PC-3 (cell line): ENCODE data around the gene TXNL4A. TPM values are rescaled to one million over a fixed set of nuclear protein-coding genes. Genes with fewer than 3 reads are reported as not detected.

Source experiments
- ATAC-seq: fragments of 200-7000 bp; cut with Tn5 transposase; 2 replicates; pipeline ENCODE4 v1.9.1; 2020; ENCODE audit warnings: mild to moderate bottlenecking, moderate library complexity
- BruUV-seq: library from RNA; stranded (reverse); fragments of 400-500 nt; replicated peaks from 2 replicates; lab custom pipeline; 2021; lab: Mats Ljungman, UMichigan
- CTCF ChIA-PET: fragments of 300-600 bp; sonication (Branson Sonifier 250); formaldehyde crosslinking; loops from one replicate; lab custom pipeline; 2022; ENCODE audit warnings: antibody characterized with exemption; lab: Charles Lee
- POLR2A ChIA-PET: fragments of 300-600 bp; sonication (Branson Sonifier 250); formaldehyde crosslinking; loops from one replicate; lab custom pipeline; 2022; ENCODE audit warnings: antibody characterized with exemption; ENCODE audit not compliant: unreplicated experiment; lab: Charles Lee
- DNase-seq: peaks from one replicate; pipeline ENCODE4 v3.0.0-alpha.2; 2015
- H2AFZ ChIP-seq: fragments of 300-600 bp; sonication (generic); 2 replicates; pipeline ENCODE4 v1.6.0; 2016; ENCODE audit warnings: antibody characterized with exemption, low read length
- H3F3A ChIP-seq: fragments of 300-600 bp; sonication (generic); one replicate; pipeline ENCODE4 v1.6.0; 2017; ENCODE audit warnings: antibody characterized with exemption, low read length, control low read depth, mild to moderate bottlenecking; ENCODE audit not compliant: unreplicated experiment
- H3K27ac ChIP-seq: fragments of 300-600 bp; sonication (generic); 2 replicates; pipeline ENCODE4 v1.5.1; 2016; ENCODE audit warnings: mild to moderate bottlenecking, low read length
- H3K27me3 ChIP-seq: fragments of 300-600 bp; sonication (generic); 2 replicates; pipeline ENCODE4 v1.6.1; 2016; ENCODE audit warnings: low read length, mixed read lengths
- H3K36me3 ChIP-seq: fragments of 300-600 bp; sonication (generic); 2 replicates; pipeline ENCODE4 v1.6.1; 2016; ENCODE audit warnings: low read depth, mixed run types, low read length, mixed read lengths
- H3K4me1 ChIP-seq: fragments of 300-600 bp; sonication (generic); 2 replicates; pipeline ENCODE4 v1.5.1; 2016; ENCODE audit warnings: low read length; ENCODE audit not compliant: insufficient read depth
- H3K4me2 ChIP-seq: fragments of 300-600 bp; sonication (generic); 2 replicates; pipeline ENCODE4 v1.6.0; 2016; ENCODE audit warnings: low read length
- H3K4me3 ChIP-seq: fragments of 300-600 bp; sonication (generic); 2 replicates; pipeline ENCODE4 v1.5.1; 2016; ENCODE audit warnings: mild to moderate bottlenecking, low read length, mixed read lengths
- H3K79me2 ChIP-seq: fragments of 300-600 bp; sonication (generic); 2 replicates; pipeline ENCODE4 v1.6.1; 2017; ENCODE audit warnings: low read length, mixed read lengths
- H3K9ac ChIP-seq: fragments of 300-600 bp; sonication (generic); 2 replicates; pipeline ENCODE4 v1.6.0; 2016; ENCODE audit warnings: mild to moderate bottlenecking, low read length
- H3K9me2 ChIP-seq: fragments of 300-600 bp; sonication (generic); replicated peaks from 2 replicates; pipeline ENCODE4 v1.6.1; 2016; ENCODE audit warnings: mixed run types, low read length, mixed read lengths
- H3K9me3 ChIP-seq: fragments of 300-600 bp; sonication (generic); 2 replicates; pipeline ENCODE4 v1.6.1; 2016; ENCODE audit warnings: low read length, mixed read lengths
- H4K20me1 ChIP-seq: fragments of 300-600 bp; sonication (generic); 2 replicates; pipeline ENCODE4 v1.6.1; 2016; ENCODE audit warnings: low read length, mixed read lengths
- CTCF ChIP-seq: fragments of 300-600 bp; sonication (generic); conservative IDR thresholded peaks from 2 replicates; pipeline ENCODE4 v1.5.1; 2017; ENCODE audit warnings: antibody characterized with exemption, low read depth, mild to moderate bottlenecking, low read length
- EZH2 ChIP-seq: fragments of 300-600 bp; sonication (generic); IDR thresholded peaks from one replicate; pipeline ENCODE4 v1.6.1; 2017; ENCODE audit warnings: antibody characterized with exemption, mild to moderate bottlenecking, low read length; ENCODE audit not compliant: unreplicated experiment
- EZH2phosphoT487 ChIP-seq: fragments of 300-600 bp; sonication (generic); IDR thresholded peaks from 2 replicates; pipeline ENCODE4 v1.6.1; 2018; ENCODE audit warnings: mild to moderate bottlenecking, antibody characterized with exemption, low read length, borderline replicate concordance
- intact Hi-C: fragments of 100-400 bp; cut with micrococcal nuclease; formaldehyde crosslinking; loops from 2 replicates; pipeline ENCODE4 v1.9.0; 2023
- total RNA-seq: library from RNA; depleted of rRNA; stranded (reverse); fragments of >200 nt; gene quantifications from 2 replicates; pipeline ENCODE4 v1.2.3, GENCODE V29; 2014

Gene TXNL4A
- total RNA-seq, 1 experiment from 2014 or later, result 159 TPM

GRCh38 chr18:79942786-79943607 is 45.4 kb downstream of the TXNL4A start:
- no peak overlapping the region for H3K4me2 ChIP-seq
- H3K27me3 ChIP-seq, result no peaks in the 10 kb centered on the region
- BruUV-seq, result no TSS peak
- H3F3A ChIP-seq, result no peaks in the 10 kb centered on the region
- POLR2A ChIA-PET, result no interaction called here
- intact Hi-C loops, result no loop called here
- peaks cover 6% of the 10 kb centered on the region; the same call in 1 of the 2 replicates for H3K4me1 ChIP-seq
- 0 out of 2 replicates have a peak, but pooled peaks cover 4% of the 10 kb centered on the region for H4K20me1 ChIP-seq
- no peak for ATAC-seq
- no peaks in the 10 kb centered on the region for H3K9me2 ChIP-seq
- no peaks in the 10 kb centered on the region; the same call in 1 of the 2 replicates for H3K36me3 ChIP-seq
- no peak for DNase-seq
- no peak overlapping the region for H3K9ac ChIP-seq
- H3K79me2 ChIP-seq, result peaks cover 73% of the 10 kb centered on the region
- TF ChIP-seq CTCF (no peak), EZH2 (no peak)
- no peak overlapping the region for H3K27ac ChIP-seq
- no peak overlapping the region for H3K4me3 ChIP-seq
- CTCF ChIA-PET, result no interaction called here
- H2AFZ ChIP-seq, result no peak overlapping the region
- no peaks in the 10 kb centered on the region for H3K9me3 ChIP-seq

GRCh38 chr18:79942211-79942610 is 46.2 kb downstream of the TXNL4A start:
- Histone ChIP-seq H3K4me2 (no peak overlapping the region), H3K4me1 (peaks cover 5% of the 10 kb centered on the region; the same call in 1 of the 2 replicates), H3K36me3 (no peaks in the 10 kb centered on the region; the same call in 1 of the 2 replicates), H3K27ac (no peak overlapping the region), H3K4me3 (no peak overlapping the region), H2AFZ (no peak overlapping the region), H3K9me2 (no peaks in the 10 kb centered on the region), H4K20me1 (0 out of 2 replicates have a peak, but pooled peaks cover 4% of the 10 kb centered on the region), H3K9ac (no peak overlapping the region), H3K9me3 (no peaks in the 10 kb centered on the region), H3K79me2 (peaks cover 76% of the 10 kb centered on the region), H3K27me3 (no peaks in the 10 kb centered on the region), H3F3A (no peaks in the 10 kb centered on the region)
- TF ChIP-seq EZH2phosphoT487 (no peak), EZH2 (no peak)
- no TSS peak for BruUV-seq
- ChIA-PET POLR2A (no interaction called here), CTCF (interaction anchor here (0.6 kb wide), 1 partner anchor 92 kb away, joined by 3 read pairs; no protein-coding TSS in a partner anchor)
- ATAC-seq (no peak), DNase-seq (no peak)
- intact Hi-C loops, result no loop called here

GRCh38 chr18:79941473-79942119 is 46.8 kb downstream of the TXNL4A start:
- POLR2A ChIA-PET, result no interaction called here
- Histone ChIP-seq H4K20me1 (0 out of 2 replicates have a peak, but pooled peaks cover 4% of the 10 kb centered on the region), H2AFZ (no peak overlapping the region), H3K27me3 (no peaks in the 10 kb centered on the region), H3K4me2 (no peak overlapping the region), H3F3A (no peaks in the 10 kb centered on the region), H3K9me2 (no peaks in the 10 kb centered on the region), H3K79me2 (peaks cover 76% of the 10 kb centered on the region), H3K4me3 (no peak overlapping the region), H3K4me1 (no peaks in the 10 kb centered on the region), H3K9ac (no peak overlapping the region), H3K9me3 (no peaks in the 10 kb centered on the region), H3K27ac (no peak overlapping the region), H3K36me3 (no peaks in the 10 kb centered on the region; the same call in 1 of the 2 replicates)
- BruUV-seq, result no TSS peak
- intact Hi-C loops, result no loop called here
- DNase-seq (no peak), ATAC-seq (no peak)
- CTCF ChIA-PET, result interaction anchor here (0.6 kb wide), 1 partner anchor 92 kb away, joined by 3 read pairs; no protein-coding TSS in a partner anchor
- TF ChIP-seq EZH2phosphoT487 (no peak), CTCF (no peak), EZH2 (no peak)
